IMR-90 (cell line): ENCODE results near the gene ZNF783. TPM values are rescaled to one million over a fixed set of nuclear protein-coding genes. Genes with fewer than 3 reads are reported as not detected.

Experiments
- ATAC-seq: fragments of 200-7000 bp; cut with Tn5 transposase; 2 replicates; pipeline ENCODE4 v1.9.1; 2020; ENCODE audit warnings: low read depth, mild to moderate bottlenecking, moderate library complexity
- BruUV-seq: library from RNA; stranded (reverse); fragments of 400-500 nt; replicated peaks from 2 replicates; lab custom pipeline; 2021; lab: Mats Ljungman, UMichigan
- CTCF ChIA-PET: fragments of 300-600 bp; formaldehyde crosslinking; extraction: SDS; loops from one replicate; lab custom pipeline; 2021; ENCODE audit warnings: antibody characterized with exemption; lab: Yijun Ruan, JAX
- POLR2A ChIA-PET: fragments of 300-600 bp; sonication (Branson Sonifier 250); formaldehyde crosslinking; loops from one replicate; lab custom pipeline; 2022; ENCODE audit warnings: antibody characterized with exemption; ENCODE audit not compliant: unreplicated experiment; lab: Charles Lee
- DNase-seq: peaks from one replicate; pipeline ENCODE4 v3.0.0; 2013
- H2AFZ ChIP-seq: replicated peaks from 2 replicates; pipeline ENCODE3; 2013; ENCODE audit warnings: low read length, mild to moderate bottlenecking; ENCODE audit not compliant: poor library complexity
- H2AK5ac ChIP-seq: 2 replicates; pipeline ENCODE4 v1.6.1; 2013; ENCODE audit warnings: low read depth, low read length, inconsistent platforms
- H2AK9ac ChIP-seq: replicated peaks from 2 replicates; pipeline ENCODE3; 2013; ENCODE audit warnings: mild to moderate bottlenecking, low read depth, low read length, moderate library complexity; ENCODE audit not compliant: poor library complexity
- H2BK120ac ChIP-seq: 2 replicates; pipeline ENCODE4 v1.6.1; 2013; ENCODE audit warnings: low read depth, low read length, inconsistent platforms
- H2BK15ac ChIP-seq: 3 replicates; pipeline ENCODE4 v1.6.1; 2013; ENCODE audit warnings: low read depth, low read length, inconsistent platforms
- H2BK20ac ChIP-seq: 2 replicates; pipeline ENCODE4 v1.6.1; 2013; ENCODE audit warnings: low read depth, mild to moderate bottlenecking, inconsistent platforms, low read length, moderate library complexity
- H2BK5ac ChIP-seq: 2 replicates; pipeline ENCODE4 v1.6.1; 2013; ENCODE audit warnings: mild to moderate bottlenecking, low read depth, low read length, inconsistent platforms; ENCODE audit not compliant: poor library complexity, severe bottlenecking
- H3K14ac ChIP-seq: replicated peaks from 2 replicates; pipeline ENCODE4 v1.6.1; 2013; ENCODE audit warnings: low read depth, low read length, inconsistent platforms
- H3K18ac ChIP-seq: 2 replicates; pipeline ENCODE4 v1.6.1; 2013; ENCODE audit warnings: low read depth, low read length, control low read depth
- H3K23ac ChIP-seq: 2 replicates; pipeline ENCODE4 v1.6.1; 2013; ENCODE audit warnings: low read depth, low read length, inconsistent platforms
- H3K27ac ChIP-seq: 2 replicates; pipeline ENCODE4 v1.5.1; 2013; ENCODE audit warnings: mild to moderate bottlenecking, control low read depth, low read length; ENCODE audit not compliant: insufficient read depth
- H3K27me3 ChIP-seq: 2 replicates; pipeline ENCODE4 v1.6.1; 2013; ENCODE audit warnings: low read length; ENCODE audit not compliant: control insufficient read depth, insufficient read depth
- H3K36me3 ChIP-seq: 2 replicates; pipeline ENCODE4 v1.6.1; 2013; ENCODE audit warnings: low read length, mixed read lengths; ENCODE audit not compliant: control insufficient read depth, insufficient read depth
- H3K4ac ChIP-seq: 2 replicates; pipeline ENCODE4 v1.6.1; 2013; ENCODE audit warnings: low read depth, low read length, inconsistent platforms
- H3K4me1 ChIP-seq: 2 replicates; pipeline ENCODE4 v1.6.1; 2013; ENCODE audit warnings: low read length, mixed read lengths; ENCODE audit not compliant: control insufficient read depth, insufficient read depth
- H3K4me2 ChIP-seq: 2 replicates; pipeline ENCODE4 v1.6.1; 2013; ENCODE audit warnings: low read depth, mild to moderate bottlenecking, control low read depth, low read length, moderate library complexity
- H3K4me3 ChIP-seq: 2 replicates; pipeline ENCODE4 v1.5.1; 2013; ENCODE audit warnings: low read depth, mild to moderate bottlenecking, control low read depth, low read length, moderate library complexity; ENCODE audit not compliant: insufficient read depth
- H3K56ac ChIP-seq: 2 replicates; pipeline ENCODE4 v1.6.1; 2013; ENCODE audit warnings: low read length, inconsistent platforms; ENCODE audit not compliant: insufficient read depth; ENCODE audit errors: extremely low read depth
- H3K79me1 ChIP-seq, 2 experiments: 2 replicates each; pipeline ENCODE4 v1.6.1; 2013; ENCODE audit warnings: low read length in 2 of 2, inconsistent platforms in 1 of 2, low read depth in 1 of 2
- H3K9ac ChIP-seq: 2 replicates; pipeline ENCODE4 v1.6.1; 2013; ENCODE audit warnings: low read depth, low read length, control low read depth
- H3K9me1 ChIP-seq: 2 replicates; pipeline ENCODE4 v1.6.1; 2013; ENCODE audit warnings: low read length, inconsistent platforms; ENCODE audit not compliant: insufficient read depth
- H3K9me3 ChIP-seq: 2 replicates; pipeline ENCODE4 v1.6.1; 2013; ENCODE audit warnings: low read length; ENCODE audit not compliant: control insufficient read depth, insufficient read depth
- H4K20me1 ChIP-seq: 2 replicates; pipeline ENCODE4 v1.6.1; 2013; ENCODE audit warnings: low read length, inconsistent platforms; ENCODE audit not compliant: insufficient read depth
- H4K5ac ChIP-seq: 2 replicates; pipeline ENCODE4 v1.6.1; 2013; ENCODE audit warnings: mild to moderate bottlenecking, low read depth, low read length, control low read depth
- H4K8ac ChIP-seq, 2 experiments: 2 replicates each; pipeline ENCODE4 v1.6.1; 2013; ENCODE audit warnings: low read depth in 2 of 2, low read length in 2 of 2, control low read depth in 1 of 2, inconsistent platforms in 1 of 2
- H4K91ac ChIP-seq: 2 replicates; pipeline ENCODE4 v1.6.1; 2013; ENCODE audit warnings: low read depth, low read length, inconsistent platforms; ENCODE audit not compliant: insufficient read depth
- BHLHE40 ChIP-seq: fragments of 150-350 bp; IDR thresholded peaks from 2 replicates; pipeline ENCODE4 v1.6.1; 2016; ENCODE audit warnings: mild to moderate bottlenecking, low read depth, low read length
- CEBPB ChIP-seq: IDR thresholded peaks from 2 replicates; pipeline ENCODE4 v1.6.1; 2012; ENCODE audit warnings: low read depth, low read length, improper control_type of control experiment
- CTCF ChIP-seq: conservative IDR thresholded peaks from 2 replicates; pipeline ENCODE4 v1.5.1; 2012; ENCODE audit warnings: mild to moderate bottlenecking, low read depth, low read length, improper control_type of control experiment
- ELK1 ChIP-seq: fragments of 150-350 bp; IDR thresholded peaks from 2 replicates; pipeline ENCODE4 v1.6.1; 2016; ENCODE audit warnings: low read depth, mild to moderate bottlenecking, low read length, moderate library complexity, borderline replicate concordance
- FOS ChIP-seq: fragments of 150-350 bp; IDR thresholded peaks from 2 replicates; pipeline ENCODE4 v1.6.1; 2016; ENCODE audit warnings: low read depth, low read length
- MAZ ChIP-seq: IDR thresholded peaks from 2 replicates; pipeline ENCODE4 v1.6.1; 2012; ENCODE audit warnings: low read depth, mild to moderate bottlenecking, low read length, improper control_type of control experiment, moderate library complexity, borderline replicate concordance
- NFE2L2 ChIP-seq: fragments of 150-350 bp; IDR thresholded peaks from 2 replicates; pipeline ENCODE4 v1.6.1; 2016; ENCODE audit warnings: low read depth, mild to moderate bottlenecking, low read length
- USF2 ChIP-seq: fragments of 150-350 bp; IDR thresholded peaks from 2 replicates; pipeline ENCODE4 v1.6.1; 2017; ENCODE audit warnings: mild to moderate bottlenecking, antibody characterized with exemption, low read length, low read depth
- WGBS, 2 experiments: methylation state at CpG; one replicate each; pipeline versions ENCODE4 v1.1.5 to v1.1.7; 2013; ENCODE audit warnings: missing lambda C conversion rate in 2 of 2; ENCODE audit not compliant: insufficient read length in 1 of 2; ENCODE audit errors: extremely low coverage in 2 of 2; 5-methylcytosine and 5-hydroxymethylcytosine counted together
- dilution Hi-C: fragments of 300-500 bp; cut with HindIII; formaldehyde crosslinking; loops from one replicate; pipeline ENCODE4 v1.14.3; 2018; ENCODE audit warnings: low sequenced_read_pairs; ENCODE audit not compliant: unreplicated experiment
- in situ Hi-C: fragments of 300-500 bp; cut with MboI; formaldehyde crosslinking; loops from 3 replicates; pipeline ENCODE4 v1.14.3; 2019; ENCODE audit warnings: low sequenced_read_pairs, inconsistent platforms, mixed read lengths
- intact Hi-C: fragments of 100-400 bp; cut with micrococcal nuclease; formaldehyde crosslinking; loops from 2 replicates; pipeline ENCODE4 v1.10.0; 2022
- polyA plus RNA-seq, 3 experiments: library from polyadenylated mRNA; depleted of rRNA; stranded (reverse); fragments of >200 nt; gene quantifications; 2 replicates each; pipeline ENCODE4 v1.2.3, GENCODE V29; 2012; ENCODE audit warnings: low replicate concordance in 1 of 3
- total RNA-seq: library from RNA; depleted of rRNA; stranded (reverse); fragments of >200 nt; gene quantifications from 2 replicates; pipeline ENCODE4 v1.2.3, GENCODE V29; 2012

ZNF783 gene
- total and polyA plus RNA-seq, 2 of the 4 experiments (the other 2 are of a cell fraction), result 2.3 to 7.2 TPM

GRCh38 chr7:149281508-149282330 lies 19.7 kb downstream of the ZNF783 start (continued):
- no peak for TF ChIP-seq USF2

GRCh38 chr7:149282331-149282655 lies 20.3 kb downstream of the ZNF783 start:
- in situ Hi-C loops, result no loop called here
- Histone ChIP-seq H2BK120ac (no peak overlapping the region), H3K36me3 (peaks cover 29% of the 10 kb centered on the region), H3K4ac (no peak overlapping the region), H2AK5ac (no peak overlapping the region), H2BK15ac (no peak overlapping the region), H3K9me3 (no peaks in the 10 kb centered on the region), H3K4me1 (0 out of 2 replicates have a peak, but pooled peaks cover 2% of the 10 kb centered on the region), H2AFZ (no peak overlapping the region), H3K4me3 (no peak overlapping the region), H3K79me1 (peaks cover 0 to 3% of the 10 kb centered on the region in 2 experiments; a peak in 1 of 4 replicates), H2AK9ac (no peak overlapping the region), H2BK20ac (no peak overlapping the region), H3K27me3 (no peaks in the 10 kb centered on the region), H4K5ac (no peak overlapping the region), H3K14ac (no peak overlapping the region), H3K18ac (no peak overlapping the region), H3K9ac (no peak overlapping the region), H3K27ac (no peak overlapping the region), H3K9me1 (peaks cover 7% of the 10 kb centered on the region), H4K8ac (no peak overlapping the region), H3K23ac (no peak overlapping the region), H4K20me1 (peaks cover 4% of the 10 kb centered on the region), H3K4me2 (no peak overlapping the region), H2BK5ac (no peak overlapping the region), H4K91ac (no peak overlapping the region), H3K56ac (no peak overlapping the region)
- TF ChIP-seq NFE2L2, result no peak
- TF ChIP-seq ELK1, result no peak
- TF ChIP-seq CTCF, result no peak
- no peak for TF ChIP-seq USF2
- TF ChIP-seq FOS, result no peak
- TF ChIP-seq CEBPB, result no peak
- no peak for TF ChIP-seq MAZ
- TF ChIP-seq BHLHE40, result no peak
- ChIA-PET CTCF (no interaction called here), POLR2A (no interaction called here)
- dilution Hi-C loops, result no loop called here
- intact Hi-C loops, result no loop called here
- ATAC-seq, result no peak
- 90% methylated on average over 2 of the region's 5 CpGs; no CpG with 5 or more reads in 1 of the 2 experiments for WGBS, 2 experiments
- no TSS peak for BruUV-seq
- no peak for DNase-seq
